ENCODE measurements around the gene CDC7. TPM values are rescaled to one million over a fixed set of nuclear protein-coding genes. Genes with fewer than 3 reads are reported as not detected.
A peak's percentile ranks its signal among the peaks of the same experiment; 100 is the strongest.

CDC7 gene
- total RNA-seq, 1 donor from 2014 or later = 156 TPM

- peaks cover 2% of the 10 kb centered on the region for H3K27me3 Mint-ChIP-seq (ENCODE audit: insufficient read depth, low read depth)
- Histone ChIP-seq H3K9ac (no peak overlapping the region), H3K4me2 (no peak overlapping the region)
These were observed 26.7 kb downstream of the CDC7 start for GRCh38 chr1:91527266-91527765.

GRCh38 chr1:91527781-91528180, 27.1 kb downstream of the CDC7 start:
- Histone ChIP-seq H3F3A (ENCODE audit: low read depth) (no peaks in the 10 kb centered on the region), H3K9ac (no peak overlapping the region), H3K27ac (no peak overlapping the region), H2AFZ (replicated peaks) (no peak overlapping the region), H3K4me2 (no peak overlapping the region), H3K4me3 (no peak overlapping the region), H3K4me1 (peaks cover 6% of the 10 kb centered on the region), H3K36me3 (peaks cover 2% of the 10 kb centered on the region), H3K9me3 (ENCODE audit: low read depth) (no peaks in the 10 kb centered on the region), H3K79me2 (ENCODE audit: low read depth) (no peaks in the 10 kb centered on the region), H3K27me3 (no peaks in the 10 kb centered on the region), H4K20me1 (ENCODE audit: low read depth) (no peaks in the 10 kb centered on the region)
- Mint-ChIP-seq H3K27ac (no peak overlapping the region), H3K27me3 (ENCODE audit: insufficient read depth, low read depth) (peaks cover 2% of the 10 kb centered on the region), H3K4me3 (no peak overlapping the region), H3K36me3 (peaks cover 19% of the 10 kb centered on the region), H3K4me1 (no peaks in the 10 kb centered on the region), H3K9me3 (no peaks in the 10 kb centered on the region)
- TF ChIP-seq EZH2 (IDR thresholded peaks at IDR 0.05) (no peak), CTCF (IDR thresholded peaks at IDR 0.05) (no peak), EZH2phosphoT487 (IDR thresholded peaks at IDR 0.05) (no peak)
- no peak for DNase-seq (ENCODE audit: low spot score)

More at GRCh38 chr1:91527266-91527765, 26.7 kb downstream of the CDC7 start:
- TF ChIP-seq EZH2 (IDR thresholded peaks at IDR 0.05) (no peak), CTCF (IDR thresholded peaks at IDR 0.05) (no peak), EZH2phosphoT487 (IDR thresholded peaks at IDR 0.05) (no peak)
- Histone ChIP-seq H3K4me3 (no peak overlapping the region), H2AFZ (replicated peaks) (no peak overlapping the region), H3K79me2 (ENCODE audit: low read depth) (no peaks in the 10 kb centered on the region), H3K36me3 (peaks cover 5% of the 10 kb centered on the region), H3K9me3 (ENCODE audit: low read depth) (no peaks in the 10 kb centered on the region), H3F3A (ENCODE audit: low read depth) (no peaks in the 10 kb centered on the region), H3K4me1 (peaks cover 6% of the 10 kb centered on the region), H4K20me1 (ENCODE audit: low read depth) (no peaks in the 10 kb centered on the region), H3K27me3 (no peaks in the 10 kb centered on the region), H3K27ac (peak overlapping the region; percentile 6)
- DNase-seq (ENCODE audit: low spot score) = no peak
- Mint-ChIP-seq H3K36me3 (peaks cover 19% of the 10 kb centered on the region), H3K4me3 (no peak overlapping the region), H3K9me3 (no peaks in the 10 kb centered on the region), H3K27ac (no peak overlapping the region), H3K4me1 (no peaks in the 10 kb centered on the region)

- Mint-ChIP-seq H3K27ac (no peak overlapping the region), H3K27me3 (ENCODE audit: insufficient read depth, low read depth) (peaks cover 2% of the 10 kb centered on the region), H3K9me3 (no peaks in the 10 kb centered on the region), H3K36me3 (peaks cover 9% of the 10 kb centered on the region), H3K4me3 (no peak overlapping the region), H3K4me1 (no peaks in the 10 kb centered on the region)
- H3K9me3 ChIP-seq (ENCODE audit: low read depth) = no peaks in the 10 kb centered on the region
- no peak overlapping the region for H3K4me2 ChIP-seq
- DNase-seq (ENCODE audit: low spot score) = no peak
- no peaks in the 10 kb centered on the region for H3K79me2 ChIP-seq (ENCODE audit: low read depth)
- no peaks in the 10 kb centered on the region for H3K36me3 ChIP-seq
- no peaks in the 10 kb centered on the region for H3F3A ChIP-seq (ENCODE audit: low read depth)
- H3K4me3 ChIP-seq = no peak overlapping the region
- no peak overlapping the region for H3K9ac ChIP-seq
- H4K20me1 ChIP-seq (ENCODE audit: low read depth) = no peaks in the 10 kb centered on the region
- peaks cover 6% of the 10 kb centered on the region for H3K4me1 ChIP-seq
- no peaks in the 10 kb centered on the region for H3K27me3 ChIP-seq
- H3K27ac ChIP-seq = no peak overlapping the region
- no peak overlapping the region for H2AFZ ChIP-seq (replicated peaks)
- TF ChIP-seq EZH2 (IDR thresholded peaks at IDR 0.05) = no peak
- TF ChIP-seq EZH2phosphoT487 (IDR thresholded peaks at IDR 0.05) = no peak
- peak; percentile 50 for TF ChIP-seq CTCF (IDR thresholded peaks at IDR 0.05)
These were observed 29.2 kb downstream of the CDC7 start for GRCh38 chr1:91529856-91530255.

Data from neural progenitor cell (in vitro differentiated cells).